HepG2 (cell line): Measurements from ENCODE around the gene CTDP1. TPM values are rescaled to one million over a fixed set of nuclear protein-coding genes. Genes with fewer than 3 reads are reported as not detected.
A peak's percentile ranks its signal among the peaks of the same experiment; 100 is the strongest.

Source experiments
- CENPBD1 ChIP-seq: sonication (generic); formaldehyde crosslinking; IDR thresholded peaks from 2 replicates; pipeline ENCODE4 v1.8.0; 2022; ENCODE audit warnings: missing genetic modification reagents, low read depth, mild to moderate bottlenecking, borderline replicate concordance
- ERF ChIP-seq: IDR thresholded peaks from 2 replicates; pipeline ENCODE4 v1.6.1; 2018; ENCODE audit warnings: missing biosample characterization, missing genetic modification reagents
- GPBP1L1 ChIP-seq: sonication (generic); formaldehyde crosslinking; IDR thresholded peaks from 2 replicates; pipeline ENCODE4 v1.5.0; 2020; ENCODE audit warnings: mild to moderate bottlenecking, missing genetic modification reagents
- HDAC6 ChIP-seq: fragments of 200-600 bp; sonication (generic); IDR thresholded peaks from 2 replicates; pipeline ENCODE4 v1.7.0; 2017; ENCODE audit warnings: mild to moderate bottlenecking, antibody characterized with exemption, low read length, low read depth
- ISX ChIP-seq: sonication (generic); formaldehyde crosslinking; conservative IDR thresholded peaks from 2 replicates; pipeline ENCODE4 v1.5.0; 2020; ENCODE audit warnings: missing genetic modification reagents
- JUND ChIP-seq: sonication (generic); formaldehyde crosslinking; IDR thresholded peaks from 2 replicates; pipeline ENCODE4 v1.8.0; 2022; ENCODE audit warnings: mild to moderate bottlenecking, missing genetic modification reagents
- KLF11 ChIP-seq: IDR thresholded peaks from 2 replicates; pipeline ENCODE4 v1.6.1; 2016; ENCODE audit warnings: missing compliant biosample characterization
- MATR3 ChIP-seq: sonication (generic); formaldehyde crosslinking; IDR thresholded peaks from 2 replicates; pipeline ENCODE4 v1.4.0; 2020; ENCODE audit warnings: missing genetic modification reagents
- MIXL1 ChIP-seq: IDR thresholded peaks from 2 replicates; pipeline ENCODE4 v1.6.1; 2016
- NFIB ChIP-seq: sonication (generic); formaldehyde crosslinking; IDR thresholded peaks from 2 replicates; pipeline ENCODE4 v1.9.0; 2021; ENCODE audit warnings: missing genetic modification reagents, mild to moderate bottlenecking, borderline replicate concordance
- PPARG ChIP-seq: conservative IDR thresholded peaks from 2 replicates; pipeline ENCODE4 v1.6.1; 2016; ENCODE audit warnings: missing biosample characterization, missing genetic modification reagents
- SP2 ChIP-seq: sonication (generic); formaldehyde crosslinking; IDR thresholded peaks from 2 replicates; pipeline ENCODE4 v1.5.1; 2020; ENCODE audit warnings: mild to moderate bottlenecking, missing genetic modification reagents
- TRIM22 ChIP-seq: fragments of 450-650 bp; IDR thresholded peaks from 2 replicates; pipeline ENCODE4 v1.6.1; 2017
- ZBED4 ChIP-seq: sonication (generic); formaldehyde crosslinking; IDR thresholded peaks from 2 replicates; pipeline ENCODE4 v1.4.0; 2020; ENCODE audit warnings: missing genetic modification reagents, borderline replicate concordance
- ZNF335 ChIP-seq: sonication (generic); formaldehyde crosslinking; IDR thresholded peaks from 2 replicates; pipeline ENCODE4 v1.4.0; 2020; ENCODE audit warnings: missing genetic modification reagents
- ZNF441 ChIP-seq: sonication (generic); formaldehyde crosslinking; IDR thresholded peaks from 2 replicates; pipeline ENCODE4 v1.7.0; 2021; ENCODE audit warnings: missing genetic modification reagents, borderline replicate concordance
- ZNF792 ChIP-seq: IDR thresholded peaks from 2 replicates; pipeline ENCODE4 v1.6.1; 2016
- polyA plus RNA-seq, 8 experiments: library from polyadenylated mRNA; depleted of rRNA in 3 of 8; stranded (reverse) in 7 of 8; unstranded in 1 of 8; fragments of >200 nt; fragmentation: Illumina TruSeq in 4 of 8; extraction: Trizol in 4 of 8; gene quantifications; 2 replicates each; pipeline versions ENCODE4 v1.2.1 to v1.2.3, GENCODE V29; 2011 to 2016; ENCODE audit warnings: low read depth in 4 of 8, missing spikeins in 1 of 8, mixed read lengths in 1 of 8; ENCODE audit not compliant: insufficient read depth in 1 of 8
- total RNA-seq, 5 experiments: library from RNA; depleted of rRNA; stranded (reverse); fragments of >200 nt; fragmentation: Illumina TruSeq; extraction: Trizol; gene quantifications; 2 replicates each; pipeline ENCODE4 v1.2.3, GENCODE V29; 2016; ENCODE audit warnings: low read depth in 1 of 5
- TF ChIP-seq, protein P1 (sequence below): sonication (generic); formaldehyde crosslinking; IDR thresholded peaks from 2 replicates; pipeline ENCODE4 v1.8.1; 2023; ENCODE audit warnings: mild to moderate bottlenecking, inconsistent platforms, moderate library complexity, missing genetic modification reagents, borderline replicate concordance
- TF ChIP-seq, protein P2 (sequence below): sonication (generic); formaldehyde crosslinking; IDR thresholded peaks from 2 replicates; pipeline ENCODE4 v1.5.0; 2020; ENCODE audit warnings: mild to moderate bottlenecking, missing genetic modification reagents

CTDP1 gene
- total and polyA plus RNA-seq, 2 of the 13 experiments (the other 11 are each of a cell fraction or from before 2014, with no cell fraction given) = 6.9 to 11.0 TPM

DNA sequence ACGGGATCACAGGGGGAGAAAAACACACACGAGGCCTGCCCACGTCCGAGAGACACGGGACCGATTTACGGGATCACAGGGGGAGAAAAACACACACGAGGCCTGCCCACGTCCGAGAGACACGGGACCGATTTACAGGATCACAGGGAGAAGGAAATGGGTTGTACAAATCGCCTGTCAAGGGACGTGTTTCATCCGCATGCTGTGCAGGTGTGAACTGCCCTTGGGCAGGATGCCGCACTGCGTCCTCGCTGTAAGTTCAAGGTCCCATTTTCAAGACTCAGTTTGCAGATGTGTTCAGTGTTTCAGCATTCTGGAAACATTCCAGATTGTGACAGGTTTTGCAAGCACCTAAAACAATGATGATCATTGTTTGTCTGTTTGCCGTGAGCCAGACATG, 115.8 kb downstream of the CTDP1 start (continued):
- TF ChIP-seq GPBP1L1 (CRISPR knock-in tag) (no peak), ERF (peak; percentile 70; the same call in 1 of the 2 replicates), CENPBD1 (CRISPR knock-in tag) (no peak), ZBED4 (CRISPR knock-in tag) (no peak), HDAC6 (no peak), ZNF441 (CRISPR knock-in tag) (no peak), NFIB (CRISPR knock-in tag) (no peak), SP2 (no peak), ZNF792 (no peak), ZNF335 (no peak), KLF11 (CRISPR knock-in tag) (peak; percentile 80; the same call in 1 of the 2 replicates), TRIM22 (no peak), PPARG (CRISPR knock-in tag) (no peak), JUND (no peak), MATR3 (CRISPR knock-in tag) (no peak), MIXL1 (CRISPR knock-in tag) (0 out of 2 replicates have a peak, but pooled peaks have one; percentile 28), ISX (CRISPR knock-in tag) (no peak)
- TF ChIP-seq, protein P1, sequence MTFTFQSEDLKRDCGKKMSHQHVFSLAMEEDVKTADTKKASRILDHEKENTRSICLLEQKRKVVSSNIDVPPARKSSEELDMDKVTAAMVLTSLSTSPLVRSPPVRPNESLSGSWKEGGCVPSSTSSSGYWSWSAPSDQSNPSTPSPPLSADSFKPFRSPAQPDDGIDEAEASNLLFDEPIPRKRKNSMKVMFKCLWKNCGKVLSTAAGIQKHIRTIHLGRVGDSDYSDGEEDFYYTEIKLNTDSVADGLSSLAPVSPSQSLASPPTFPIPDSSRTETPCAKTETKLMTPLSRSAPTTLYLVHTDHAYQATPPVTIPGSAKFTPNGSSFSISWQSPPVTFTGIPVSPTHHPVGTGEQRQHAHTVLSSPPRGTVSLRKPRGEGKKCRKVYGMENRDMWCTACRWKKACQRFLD (CRISPR knock-in tag) = no peak
- TF ChIP-seq, protein P2, sequence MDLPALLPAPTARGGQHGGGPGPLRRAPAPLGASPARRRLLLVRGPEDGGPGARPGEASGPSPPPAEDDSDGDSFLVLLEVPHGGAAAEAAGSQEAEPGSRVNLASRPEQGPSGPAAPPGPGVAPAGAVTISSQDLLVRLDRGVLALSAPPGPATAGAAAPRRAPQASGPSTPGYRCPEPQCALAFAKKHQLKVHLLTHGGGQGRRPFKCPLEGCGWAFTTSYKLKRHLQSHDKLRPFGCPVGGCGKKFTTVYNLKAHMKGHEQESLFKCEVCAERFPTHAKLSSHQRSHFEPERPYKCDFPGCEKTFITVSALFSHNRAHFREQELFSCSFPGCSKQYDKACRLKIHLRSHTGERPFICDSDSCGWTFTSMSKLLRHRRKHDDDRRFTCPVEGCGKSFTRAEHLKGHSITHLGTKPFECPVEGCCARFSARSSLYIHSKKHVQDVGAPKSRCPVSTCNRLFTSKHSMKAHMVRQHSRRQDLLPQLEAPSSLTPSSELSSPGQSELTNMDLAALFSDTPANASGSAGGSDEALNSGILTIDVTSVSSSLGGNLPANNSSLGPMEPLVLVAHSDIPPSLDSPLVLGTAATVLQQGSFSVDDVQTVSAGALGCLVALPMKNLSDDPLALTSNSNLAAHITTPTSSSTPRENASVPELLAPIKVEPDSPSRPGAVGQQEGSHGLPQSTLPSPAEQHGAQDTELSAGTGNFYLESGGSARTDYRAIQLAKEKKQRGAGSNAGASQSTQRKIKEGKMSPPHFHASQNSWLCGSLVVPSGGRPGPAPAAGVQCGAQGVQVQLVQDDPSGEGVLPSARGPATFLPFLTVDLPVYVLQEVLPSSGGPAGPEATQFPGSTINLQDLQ (CRISPR knock-in tag) = no peak
